SU-DHL-6 (cell line): ENCODE data around the gene MCF2L2.
A peak's percentile ranks its signal among the peaks of the same experiment; 100 is the strongest.
"Not testable (repeated sequence)": the region's sequence is repeated elsewhere in the genome, so short reads cannot be mapped to it uniquely, and the experiment has no call there.

Source experiments
- H2AFZ ChIP-seq: fragments of 200-600 bp; sonication (generic); 2 replicates; pipeline ENCODE4 v1.6.1; 2014; ENCODE audit warnings: low read depth, mild to moderate bottlenecking, moderate library complexity, mixed read lengths, antibody characterized with exemption, low read length; ENCODE audit not compliant: severe bottlenecking
- H3F3A ChIP-seq: fragments of 200-600 bp; shearing (Covaris generic); 2 replicates; pipeline ENCODE4 v1.6.0; 2016; ENCODE audit warnings: antibody characterized with exemption, mild to moderate bottlenecking; ENCODE audit not compliant: insufficient read depth
- H3K27ac ChIP-seq: fragments of 200-600 bp; sonication (generic); 2 replicates; pipeline ENCODE4 v1.5.1; 2016; ENCODE audit warnings: low read depth, mild to moderate bottlenecking, low read length, moderate library complexity, mixed read lengths
- H3K27me3 ChIP-seq: fragments of 200-600 bp; sonication (generic), shearing (Covaris generic); 2 replicates; pipeline ENCODE4 v1.6.0; 2014; ENCODE audit warnings: mild to moderate bottlenecking, low read length
- H3K36me3 ChIP-seq: fragments of 200-600 bp; sonication (generic); 2 replicates; pipeline ENCODE4 v1.6.1; 2014; ENCODE audit warnings: mild to moderate bottlenecking, low read length, mixed read lengths
- H3K4me2 ChIP-seq: fragments of 300-600, 200-600 bp; shearing (Covaris generic), sonication (generic); 2 replicates; pipeline ENCODE4 v1.6.0; 2014; ENCODE audit warnings: low read length, low read depth, mild to moderate bottlenecking; ENCODE audit not compliant: poor library complexity, severe bottlenecking
- H3K4me3 ChIP-seq: fragments of 200-600 bp; sonication (generic); 2 replicates; pipeline ENCODE4 v1.5.1; 2014; ENCODE audit warnings: antibody characterized with exemption, low read length, mild to moderate bottlenecking, mixed read lengths; ENCODE audit not compliant: insufficient read depth, poor library complexity, severe bottlenecking
- H3K79me2 ChIP-seq: fragments of 200-600 bp; sonication (generic); 2 replicates; pipeline ENCODE4 v1.6.1; 2014; ENCODE audit warnings: mild to moderate bottlenecking, low read length, moderate library complexity; ENCODE audit not compliant: insufficient read depth
- H3K9ac ChIP-seq: fragments of 200-600 bp; sonication (generic); 2 replicates; pipeline ENCODE4 v1.7.0; 2014; ENCODE audit warnings: mild to moderate bottlenecking, low read length
- H3K9me2 ChIP-seq: fragments of 200-600 bp; sonication (generic); replicated peaks from 2 replicates; pipeline ENCODE4 v1.6.1; 2014; ENCODE audit warnings: low read length; ENCODE audit not compliant: insufficient read depth
- H3K9me3 ChIP-seq: fragments of 200-600 bp; sonication (generic); 2 replicates; pipeline ENCODE4 v1.6.1; 2014; ENCODE audit warnings: low read length, mixed read lengths; ENCODE audit not compliant: insufficient read depth
- H4K20me1 ChIP-seq: fragments of 200-600 bp; sonication (generic); 2 replicates; pipeline ENCODE4 v1.6.1; 2014; ENCODE audit warnings: low read depth, mild to moderate bottlenecking, antibody characterized with exemption, low read length, moderate library complexity, mixed read lengths
- EZH2phosphoT487 ChIP-seq: fragments of 200-600 bp; sonication (generic), shearing (Covaris generic); conservative IDR thresholded peaks from 2 replicates; pipeline ENCODE4 v1.6.1; 2018; ENCODE audit warnings: mild to moderate bottlenecking, antibody characterized with exemption, low read length, moderate library complexity, mixed read lengths
- TF ChIP-seq, protein P1 (sequence below): fragments of 200-600 bp; sonication (generic); IDR thresholded peaks from one replicate; pipeline ENCODE4 v1.5.1; 2017; ENCODE audit warnings: antibody characterized with exemption, mild to moderate bottlenecking, low read length, moderate library complexity; ENCODE audit not compliant: insufficient read depth, poor library complexity, severe bottlenecking

MCF2L2 gene

GRCh38 chr3:183430325-183430957, 2.0 kb upstream of the MCF2L2 start:
- no peak for TF ChIP-seq EZH2phosphoT487
- Histone ChIP-seq H3F3A (no peaks in the 10 kb centered on the region), H3K79me2 (no peaks in the 10 kb centered on the region), H3K9ac (no peak overlapping the region), H3K4me3 (no peak overlapping the region), H3K36me3 (no peaks in the 10 kb centered on the region), H3K9me3 (no peaks in the 10 kb centered on the region), H2AFZ (no peak overlapping the region), H3K9me2 (no peaks in the 10 kb centered on the region), H3K27me3 (no peaks in the 10 kb centered on the region), H4K20me1 (no peaks in the 10 kb centered on the region), H3K27ac (no peak overlapping the region), H3K4me2 (no peak overlapping the region)

DNA sequence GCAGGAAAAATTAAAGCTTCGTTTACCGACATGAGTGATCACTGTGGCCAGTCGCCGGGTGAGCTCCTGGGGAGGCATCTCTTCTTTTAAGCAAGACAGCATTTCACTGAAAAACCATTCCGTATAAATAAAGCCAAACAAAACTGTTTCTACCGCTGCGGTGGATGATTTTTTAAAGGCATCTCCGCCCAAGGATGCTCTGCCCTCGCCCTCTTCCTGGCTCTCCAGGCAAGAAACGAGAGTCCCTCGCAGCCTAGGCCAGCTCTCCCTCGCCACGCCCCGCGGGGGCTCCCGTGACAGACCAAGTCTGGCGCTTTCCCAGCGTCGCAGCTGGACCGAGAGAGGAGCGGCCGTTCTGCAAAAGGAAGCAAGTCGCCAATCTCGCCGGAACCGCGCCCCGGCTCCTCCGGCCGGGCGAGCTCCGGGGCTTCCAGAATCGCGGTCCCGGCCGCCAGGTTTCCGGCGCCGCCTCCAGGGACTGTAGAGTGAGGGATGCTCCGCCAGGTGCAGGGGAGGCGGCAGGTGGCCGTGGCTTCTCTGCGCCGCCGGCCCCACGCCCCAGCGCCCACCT, 458 bp downstream of the MCF2L2 start:
- Histone ChIP-seq H2AFZ (peak overlapping the region; percentile 90), H3K9me3 (no peaks in the 10 kb centered on the region), H3K27ac (no peak overlapping the region), H3K9me2 (no peaks in the 10 kb centered on the region), H3K27me3 (no peaks in the 10 kb centered on the region), H4K20me1 (no peaks in the 10 kb centered on the region), H3K4me2 (peak overlapping the region; percentile 60), H3K79me2 (no peaks in the 10 kb centered on the region), H3K9ac (peak overlapping the region; percentile 60), H3F3A (no peaks in the 10 kb centered on the region), H3K4me3 (peak overlapping the region; percentile 55), H3K36me3 (no peaks in the 10 kb centered on the region)
- TF ChIP-seq, protein P1, sequence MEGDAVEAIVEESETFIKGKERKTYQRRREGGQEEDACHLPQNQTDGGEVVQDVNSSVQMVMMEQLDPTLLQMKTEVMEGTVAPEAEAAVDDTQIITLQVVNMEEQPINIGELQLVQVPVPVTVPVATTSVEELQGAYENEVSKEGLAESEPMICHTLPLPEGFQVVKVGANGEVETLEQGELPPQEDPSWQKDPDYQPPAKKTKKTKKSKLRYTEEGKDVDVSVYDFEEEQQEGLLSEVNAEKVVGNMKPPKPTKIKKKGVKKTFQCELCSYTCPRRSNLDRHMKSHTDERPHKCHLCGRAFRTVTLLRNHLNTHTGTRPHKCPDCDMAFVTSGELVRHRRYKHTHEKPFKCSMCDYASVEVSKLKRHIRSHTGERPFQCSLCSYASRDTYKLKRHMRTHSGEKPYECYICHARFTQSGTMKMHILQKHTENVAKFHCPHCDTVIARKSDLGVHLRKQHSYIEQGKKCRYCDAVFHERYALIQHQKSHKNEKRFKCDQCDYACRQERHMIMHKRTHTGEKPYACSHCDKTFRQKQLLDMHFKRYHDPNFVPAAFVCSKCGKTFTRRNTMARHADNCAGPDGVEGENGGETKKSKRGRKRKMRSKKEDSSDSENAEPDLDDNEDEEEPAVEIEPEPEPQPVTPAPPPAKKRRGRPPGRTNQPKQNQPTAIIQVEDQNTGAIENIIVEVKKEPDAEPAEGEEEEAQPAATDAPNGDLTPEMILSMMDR, result no peak
- no peak for TF ChIP-seq EZH2phosphoT487

DNA sequence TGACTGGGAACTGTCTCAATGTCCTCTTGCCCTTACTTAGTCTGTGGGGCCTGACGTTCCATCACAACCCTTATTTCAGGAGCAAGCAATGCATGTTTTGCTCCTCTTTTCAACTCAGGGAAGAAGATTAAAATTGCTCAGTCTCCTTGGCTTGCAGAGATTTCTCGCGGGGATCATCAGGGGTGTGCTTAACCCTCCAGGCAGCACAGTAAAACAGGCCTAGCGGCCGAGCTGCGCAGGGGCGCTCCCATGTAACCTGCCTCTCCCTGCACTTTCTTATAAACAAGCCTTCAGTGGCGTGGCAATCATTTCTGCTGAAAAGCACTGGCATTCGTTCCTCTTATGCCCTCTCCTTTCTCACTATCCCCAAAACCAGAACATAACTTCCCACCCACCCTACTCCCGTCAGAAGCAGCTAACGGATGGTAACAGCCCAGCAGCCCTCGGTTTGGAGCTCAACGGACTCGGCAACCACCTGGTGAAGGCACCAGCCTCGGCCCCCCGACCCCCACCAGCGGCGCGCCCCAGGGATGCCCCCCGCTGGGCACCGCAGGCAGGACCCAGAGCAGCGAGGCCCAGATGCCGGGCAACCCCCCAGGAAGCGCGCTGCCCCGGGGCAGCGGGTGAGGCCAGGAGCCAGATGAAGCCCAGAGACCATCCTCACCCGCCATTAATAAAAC, 1.1 kb downstream of the MCF2L2 start:
- Histone ChIP-seq H3K9me2 (no peaks in the 10 kb centered on the region), H3K9ac (peak overlapping the region; percentile 60), H3K9me3 (no peaks in the 10 kb centered on the region), H3F3A (no peaks in the 10 kb centered on the region), H3K27ac (no peak overlapping the region), H3K36me3 (no peaks in the 10 kb centered on the region), H3K4me2 (peak overlapping the region; percentile 60), H3K27me3 (no peaks in the 10 kb centered on the region), H2AFZ (peak overlapping the region; percentile 90), H3K4me3 (peak overlapping the region; percentile 55), H4K20me1 (no peaks in the 10 kb centered on the region), H3K79me2 (no peaks in the 10 kb centered on the region)
- TF ChIP-seq, protein P1, result no peak
- no peak for TF ChIP-seq EZH2phosphoT487

DNA sequence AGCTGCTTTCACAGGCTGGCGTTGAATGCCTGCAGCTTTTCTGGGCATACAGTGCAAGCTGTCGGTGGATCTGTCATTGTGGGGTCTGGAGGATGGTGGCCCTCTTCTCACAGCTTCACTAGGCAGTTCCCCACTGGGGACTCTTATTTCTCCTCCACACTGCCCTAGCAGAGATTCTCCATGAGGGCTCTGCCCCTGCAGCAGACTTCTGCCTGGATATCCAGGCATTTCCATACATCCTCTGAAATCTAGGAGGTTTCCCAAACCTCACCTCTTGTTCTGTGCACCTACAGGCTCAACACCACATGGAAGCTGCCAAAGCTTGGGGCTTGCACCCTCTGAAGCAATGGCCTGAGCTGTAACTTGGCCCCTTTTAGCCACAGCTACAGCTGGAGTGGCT, 9.6 kb downstream of the MCF2L2 start:
- H3K27me3 ChIP-seq, H3K4me3 ChIP-seq, H2AFZ ChIP-seq, H3K9ac ChIP-seq, H4K20me1 ChIP-seq, H3K79me2 ChIP-seq, H3K27ac ChIP-seq, H3K36me3 ChIP-seq, H3K9me2 ChIP-seq, H3K4me2 ChIP-seq, H3F3A ChIP-seq: not testable (repeated sequence)
- H3K9me3 ChIP-seq, result peaks cover 20% of the 10 kb centered on the region; the same call in 1 of the 2 replicates
